Mucosa of descending colon (tissue), 3 donors: Measurements from ENCODE around the gene EIF4A3. TPM values are rescaled to one million over a fixed set of nuclear protein-coding genes. Genes with fewer than 3 reads are reported as not detected.

Experiments
- ATAC-seq: fragments of 200-7000 bp; cut with Tn5 transposase; one replicate; pipeline ENCODE4 v1.9.1; 2020; ENCODE audit warnings: mild to moderate bottlenecking, moderate library complexity
- DNase-seq, 3 donors: peaks; one replicate each; pipeline ENCODE4 v3.0.0-alpha.2; 2020
- H3K36me3 ChIP-seq: fragments of 200-600 bp; one replicate; pipeline ENCODE4 v1.8.0; 2021; ENCODE audit warnings: low read depth, mild to moderate bottlenecking
- H3K4me1 ChIP-seq: fragments of 200-600 bp; one replicate; pipeline ENCODE4 v1.8.0; 2021; ENCODE audit warnings: low read depth, mild to moderate bottlenecking
- H3K4me3 ChIP-seq: fragments of 200-600 bp; one replicate; pipeline ENCODE4 v1.8.0; 2021; ENCODE audit warnings: mild to moderate bottlenecking
- H3K9me3 ChIP-seq: fragments of 200-600 bp; one replicate; pipeline ENCODE4 v1.8.0; 2021; ENCODE audit warnings: mild to moderate bottlenecking
- CTCF ChIP-seq: fragments of 200-600 bp; IDR thresholded peaks from one replicate; pipeline ENCODE4 v1.8.0; 2022; ENCODE audit warnings: antibody characterized with exemption, mild to moderate bottlenecking
- intact Hi-C, 2 donors: fragments of 100-400 bp; cut with DNase I in 1 of 2; cut with micrococcal nuclease in 1 of 2; formaldehyde crosslinking; loops; one replicate each; pipeline versions ENCODE4 v1.11.0 to v1.11.1; 2022; cut with DNase I, micrococcal nuclease
- total RNA-seq, 3 donors: library from RNA; stranded (reverse); fragmentation: NEBNext Ultra II Directional in 2 of 3; extraction: Animal tissue kit (Norgen Biotek cat#: 25700) in 2 of 3; gene quantifications; one replicate each; pipeline versions ENCODE4 v1.2.1 to v1.2.4, GENCODE V29; 2021 to 2023
- donor health status: DM: no; HTN: no; CAD: no; lungs with moderate emphysema.
- donor health status: DM: no; HTN: no; CAD: no.
- donor health status: DM: no; HTN: yes; CAD: no.

Gene EIF4A3
- total RNA-seq, 3 donors from 2014 or later = 59.2 to 80.2 (median 61.8) TPM

GRCh38 chr17:80114758-80115157, 32.2 kb downstream of the EIF4A3 start:
- intact Hi-C loops = no loop called here
- no peak for TF ChIP-seq CTCF
- Histone ChIP-seq H3K4me1 (no peaks in the 10 kb centered on the region), H3K9me3 (no peaks in the 10 kb centered on the region), H3K36me3 (no peaks in the 10 kb centered on the region), H3K4me3 (no peak overlapping the region)
- ATAC-seq = no peak
- DNase-seq = no peak

- ATAC-seq = no peak
- TF ChIP-seq CTCF = no peak
- Histone ChIP-seq H3K4me3 (no peak overlapping the region), H3K4me1 (no peaks in the 10 kb centered on the region), H3K9me3 (no peaks in the 10 kb centered on the region), H3K36me3 (no peaks in the 10 kb centered on the region)
- intact Hi-C loops = no loop called here
- DNase-seq = no peak
These were observed 33.9 kb downstream of the EIF4A3 start for GRCh38 chr17:80113033-80113484.

GRCh38 chr17:80112471-80113032, 34.4 kb downstream of the EIF4A3 start:
- intact Hi-C loops = no loop called here
- Histone ChIP-seq H3K4me1 (no peaks in the 10 kb centered on the region), H3K36me3 (no peaks in the 10 kb centered on the region), H3K4me3 (no peak overlapping the region), H3K9me3 (no peaks in the 10 kb centered on the region)
- DNase-seq = no peak
- no peak for ATAC-seq
- TF ChIP-seq CTCF = no peak

- intact Hi-C loops = no loop called here
- no peak overlapping the region for H3K4me3 ChIP-seq
- DNase-seq = no peak
- H3K9me3 ChIP-seq = no peaks in the 10 kb centered on the region
- ATAC-seq = peak; percentile 22
- no peaks in the 10 kb centered on the region for H3K36me3 ChIP-seq
- H3K4me1 ChIP-seq = no peaks in the 10 kb centered on the region
- no peak for TF ChIP-seq CTCF
These were observed 35.0 kb downstream of the EIF4A3 start for GRCh38 chr17:80111702-80112470.

- H3K36me3 ChIP-seq = no peaks in the 10 kb centered on the region
- DNase-seq (no peak), ATAC-seq (no peak)
- no peak overlapping the region for H3K4me3 ChIP-seq
- H3K4me1 ChIP-seq = no peaks in the 10 kb centered on the region
- TF ChIP-seq CTCF = no peak
- intact Hi-C loops = no loop called here
- no peaks in the 10 kb centered on the region for H3K9me3 ChIP-seq
These were observed 35.8 kb downstream of the EIF4A3 start for GRCh38 chr17:80110927-80111701.
